PC-9 (cell line): Measurements from ENCODE around the gene NCKIPSD. TPM values are rescaled to one million over a fixed set of nuclear protein-coding genes. Genes with fewer than 3 reads are reported as not detected.

Source experiments
- BruUV-seq: library from RNA; stranded (reverse); fragments of 400-500 nt; replicated peaks from 2 replicates; lab custom pipeline; 2021; lab: Mats Ljungman, UMichigan
- CTCF ChIA-PET: fragments of 300-600 bp; sonication (Branson Sonifier 250); formaldehyde crosslinking; loops from one replicate; lab custom pipeline; 2022; ENCODE audit warnings: antibody characterized with exemption; lab: Charles Lee
- POLR2A ChIA-PET: fragments of 300-600 bp; sonication (Branson Sonifier 250); formaldehyde crosslinking; loops from one replicate; lab custom pipeline; 2022; ENCODE audit warnings: antibody characterized with exemption; ENCODE audit not compliant: unreplicated experiment; lab: Charles Lee
- DNase-seq, 2 experiments: peaks; one replicate each; pipeline versions ENCODE4 v3.0.0 to v3.0.0-alpha.2; 2015 to 2022; ENCODE audit warnings: mixed read lengths in 1 of 2
- H2AFZ ChIP-seq: fragments of 200-600 bp; sonication (generic); 2 replicates; pipeline ENCODE4 v1.8.1; 2017; ENCODE audit warnings: antibody characterized with exemption
- H3F3A ChIP-seq: fragments of 200-600 bp; sonication (generic); 2 replicates; pipeline ENCODE4 v1.8.1; 2017; ENCODE audit warnings: antibody characterized with exemption, mild to moderate bottlenecking, low read depth; ENCODE audit not compliant: insufficient read depth
- H3K27ac ChIP-seq: fragments of 200-600 bp; sonication (generic); 2 replicates; pipeline ENCODE4 v1.6.1; 2016; ENCODE audit warnings: mixed run types
- H3K27me3 ChIP-seq: fragments of 200-600 bp; sonication (generic); 2 replicates; pipeline ENCODE4 v1.6.1; 2016; ENCODE audit warnings: low read depth, mixed run types; ENCODE audit not compliant: insufficient read depth
- H3K36me3 ChIP-seq: fragments of 200-600 bp; sonication (generic); 2 replicates; pipeline ENCODE4 v1.6.1; 2016; ENCODE audit warnings: low read depth, mixed run types
- H3K4me1 ChIP-seq: fragments of 200-600 bp; sonication (generic); replicated peaks from 2 replicates; pipeline ENCODE4 v1.6.1; 2016; ENCODE audit warnings: mixed run types; ENCODE audit not compliant: insufficient read depth
- H3K4me2 ChIP-seq: fragments of 200-600 bp; sonication (generic); 2 replicates; pipeline ENCODE4 v1.6.1; 2017; ENCODE audit warnings: mixed run types
- H3K4me3 ChIP-seq: fragments of 200-600 bp; sonication (generic); 2 replicates; pipeline ENCODE4 v1.6.1; 2016; ENCODE audit warnings: mixed run types
- H3K79me2 ChIP-seq: fragments of 200-600 bp; sonication (generic); 2 replicates; pipeline ENCODE4 v1.6.1; 2017; ENCODE audit warnings: low read depth, mixed run types
- H3K9me2 ChIP-seq: fragments of 200-600 bp; sonication (generic); 2 replicates; pipeline ENCODE4 v1.8.1; 2017; ENCODE audit warnings: mild to moderate bottlenecking; ENCODE audit not compliant: insufficient read depth
- H3K9me3 ChIP-seq: fragments of 200-600 bp; sonication (generic); 2 replicates; pipeline ENCODE4 v1.8.1; 2016; ENCODE audit warnings: low read depth; ENCODE audit not compliant: insufficient read depth
- H4K20me1 ChIP-seq: fragments of 200-600 bp; sonication (generic); 2 replicates; pipeline ENCODE4 v1.8.1; 2017; ENCODE audit not compliant: insufficient read depth
- EZH2 ChIP-seq: fragments of 200-600 bp; sonication (generic); IDR thresholded peaks from 2 replicates; pipeline ENCODE4 v1.8.0; 2017; ENCODE audit warnings: antibody characterized with exemption, low read depth
- intact Hi-C: fragments of 100-400 bp; cut with micrococcal nuclease; formaldehyde crosslinking; loops from one replicate; pipeline ENCODE4 v1.10.0; 2022; ENCODE audit not compliant: unreplicated experiment
- total RNA-seq: library from RNA; stranded (reverse); gene quantifications from 2 replicates; pipeline ENCODE4 v1.2.3, GENCODE V29; 2021
- TF ChIP-seq, protein P1 (sequence below): fragments of 200-600 bp; sonication (generic); conservative IDR thresholded peaks from 2 replicates; pipeline ENCODE4 v1.6.1; 2017; ENCODE audit warnings: mixed run types, antibody characterized with exemption, mild to moderate bottlenecking, moderate library complexity

NCKIPSD gene
- total RNA-seq, 1 experiment from 2014 or later: 53.3 TPM

- TF ChIP-seq, protein P1, sequence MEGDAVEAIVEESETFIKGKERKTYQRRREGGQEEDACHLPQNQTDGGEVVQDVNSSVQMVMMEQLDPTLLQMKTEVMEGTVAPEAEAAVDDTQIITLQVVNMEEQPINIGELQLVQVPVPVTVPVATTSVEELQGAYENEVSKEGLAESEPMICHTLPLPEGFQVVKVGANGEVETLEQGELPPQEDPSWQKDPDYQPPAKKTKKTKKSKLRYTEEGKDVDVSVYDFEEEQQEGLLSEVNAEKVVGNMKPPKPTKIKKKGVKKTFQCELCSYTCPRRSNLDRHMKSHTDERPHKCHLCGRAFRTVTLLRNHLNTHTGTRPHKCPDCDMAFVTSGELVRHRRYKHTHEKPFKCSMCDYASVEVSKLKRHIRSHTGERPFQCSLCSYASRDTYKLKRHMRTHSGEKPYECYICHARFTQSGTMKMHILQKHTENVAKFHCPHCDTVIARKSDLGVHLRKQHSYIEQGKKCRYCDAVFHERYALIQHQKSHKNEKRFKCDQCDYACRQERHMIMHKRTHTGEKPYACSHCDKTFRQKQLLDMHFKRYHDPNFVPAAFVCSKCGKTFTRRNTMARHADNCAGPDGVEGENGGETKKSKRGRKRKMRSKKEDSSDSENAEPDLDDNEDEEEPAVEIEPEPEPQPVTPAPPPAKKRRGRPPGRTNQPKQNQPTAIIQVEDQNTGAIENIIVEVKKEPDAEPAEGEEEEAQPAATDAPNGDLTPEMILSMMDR: no peak
- TF ChIP-seq EZH2: no peak
- H3K79me2 ChIP-seq: no peaks in the 10 kb centered on the region
- 0 out of 2 replicates have a peak, but pooled peaks cover 6% of the 10 kb centered on the region for H3F3A ChIP-seq
- H3K9me2 ChIP-seq: no peaks in the 10 kb centered on the region
- H3K9me3 ChIP-seq: no peaks in the 10 kb centered on the region
- H4K20me1 ChIP-seq: 0 out of 2 replicates have a peak, but pooled peaks cover 5% of the 10 kb centered on the region
- no peaks in the 10 kb centered on the region for H3K36me3 ChIP-seq
- ChIA-PET POLR2A (no interaction called here), CTCF (no interaction called here)
- H3K27ac ChIP-seq: no peak overlapping the region
- H3K27me3 ChIP-seq: no peaks in the 10 kb centered on the region
- no peak overlapping the region for H2AFZ ChIP-seq
- intact Hi-C loops: no loop called here
- H3K4me2 ChIP-seq: no peak overlapping the region
- DNase-seq: no peak
- no peak overlapping the region for H3K4me3 ChIP-seq
- BruUV-seq: no TSS peak
- H3K4me1 ChIP-seq: no peaks in the 10 kb centered on the region
Observed at GRCh38 chr3:48629894-48630293, 55.8 kb downstream of the NCKIPSD start.

DNA sequence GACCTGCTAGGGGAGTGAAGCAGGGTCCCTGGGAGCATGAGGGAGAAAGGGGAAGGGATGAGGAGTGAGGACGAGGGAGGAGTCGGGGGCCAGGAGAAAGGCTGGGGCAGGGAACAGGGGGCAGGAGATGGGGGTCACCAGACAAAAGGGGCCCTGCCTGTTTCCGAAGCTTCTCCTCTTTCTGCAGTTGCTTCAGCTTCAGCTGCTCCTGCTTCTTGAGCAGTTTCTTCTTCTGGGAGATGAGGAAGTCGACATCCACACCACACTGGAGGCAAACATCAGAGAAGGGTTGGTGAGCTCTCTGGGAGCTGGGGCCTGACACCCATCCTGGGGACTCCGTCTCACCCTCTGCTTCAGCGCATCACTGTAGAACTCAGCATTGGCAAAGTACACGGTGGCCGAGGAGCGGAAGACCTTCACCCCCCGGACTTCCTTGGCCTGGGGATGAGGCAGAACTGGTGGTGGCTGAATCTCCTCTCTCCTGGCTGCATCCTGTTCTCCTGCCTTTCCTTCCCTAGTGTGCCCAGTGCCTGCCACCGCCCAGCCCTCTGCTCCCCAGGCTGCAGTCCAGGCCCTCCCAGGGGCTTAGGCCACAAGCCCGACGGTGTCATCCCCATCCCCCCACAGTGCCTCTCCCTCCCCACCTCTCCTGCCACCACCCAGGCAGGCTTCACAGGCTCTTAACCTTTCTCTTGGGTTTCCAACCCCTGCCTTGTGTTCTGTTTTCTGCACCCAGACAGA is 57.3 kb downstream of the NCKIPSD start:
- no peak overlapping the region for H3K4me2 ChIP-seq
- no peaks in the 10 kb centered on the region for H3K36me3 ChIP-seq
- DNase-seq: no peak
- H3K4me1 ChIP-seq: no peaks in the 10 kb centered on the region
- H3F3A ChIP-seq: no peaks in the 10 kb centered on the region
- no peak overlapping the region for H3K4me3 ChIP-seq
- no peak overlapping the region for H3K27ac ChIP-seq
- BruUV-seq: no TSS peak
- no peaks in the 10 kb centered on the region for H4K20me1 ChIP-seq
- H3K9me2 ChIP-seq: no peaks in the 10 kb centered on the region
- H3K79me2 ChIP-seq: no peaks in the 10 kb centered on the region
- H2AFZ ChIP-seq: no peak overlapping the region
- intact Hi-C loops: no loop called here
- H3K9me3 ChIP-seq: no peaks in the 10 kb centered on the region
- H3K27me3 ChIP-seq: no peaks in the 10 kb centered on the region
- ChIA-PET POLR2A (no interaction called here), CTCF (no interaction called here)
- TF ChIP-seq EZH2: no peak

DNA sequence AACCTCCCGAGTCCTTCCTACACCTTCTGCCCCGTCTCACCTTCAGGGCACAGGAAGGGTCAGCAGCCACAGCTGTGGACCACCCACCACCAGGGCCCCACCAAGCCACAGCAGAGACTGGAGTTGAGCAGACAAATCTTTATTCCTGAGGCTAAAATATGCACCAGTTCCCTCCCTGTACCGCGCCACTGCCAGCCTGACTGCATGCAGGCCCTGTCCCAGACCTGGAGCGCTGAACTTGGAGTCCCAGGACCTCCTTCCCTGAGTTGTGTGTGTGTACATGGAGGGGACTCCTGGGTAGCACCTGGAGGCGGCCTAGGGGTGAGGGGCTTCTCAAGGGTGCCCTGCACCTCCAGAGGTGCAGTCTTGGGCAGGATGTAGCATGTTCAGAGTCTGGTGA is 60.1 kb downstream of the NCKIPSD start:
- Histone ChIP-seq H3F3A (no peaks in the 10 kb centered on the region), H2AFZ (no peak overlapping the region), H3K4me3 (no peak overlapping the region), H3K4me2 (no peak overlapping the region), H3K36me3 (no peaks in the 10 kb centered on the region), H3K4me1 (no peaks in the 10 kb centered on the region), H3K27ac (no peak overlapping the region), H3K79me2 (no peaks in the 10 kb centered on the region), H3K27me3 (no peaks in the 10 kb centered on the region), H4K20me1 (no peaks in the 10 kb centered on the region), H3K9me3 (no peaks in the 10 kb centered on the region), H3K9me2 (no peaks in the 10 kb centered on the region)
- DNase-seq: no peak
- intact Hi-C loops: no loop called here
- CTCF ChIA-PET: no interaction called here
- BruUV-seq: no TSS peak
- TF ChIP-seq EZH2: no peak
- TF ChIP-seq, protein P1: no peak
- POLR2A ChIA-PET: no interaction called here
